DOHH2 (cell line): Measurements from ENCODE around the gene PCDHGB5.

Experiments
- CTCF ChIP-seq: fragments of 200-600 bp; sonication (generic); IDR thresholded peaks from one replicate; pipeline ENCODE4 v1.5.1; 2014; ENCODE audit warnings: antibody characterized with exemption, mild to moderate bottlenecking, low read depth, low read length; ENCODE audit not compliant: poor library complexity, severe bottlenecking
- EZH2phosphoT487 ChIP-seq: fragments of 200-600 bp; sonication (generic); IDR thresholded peaks from 2 replicates; pipeline ENCODE4 v1.6.1; 2017; ENCODE audit warnings: borderline replicate concordance, mild to moderate bottlenecking, antibody characterized with exemption, low read length, moderate library complexity, mixed read lengths

GRCh38 chr5:141384471-141385267 is 13.1 kb upstream of the PCDHGB5 start:
- no peak for TF ChIP-seq CTCF
- no peak for TF ChIP-seq EZH2phosphoT487
